Trophoblast cell (in vitro differentiated cells and primary cell): ENCODE measurements around the gene SUMO1.
A peak's percentile ranks its signal among the peaks of the same experiment; 100 is the strongest.

Experiments used
- DNase-seq, 2 donors: peaks; one replicate each; pipeline ENCODE4 v3.0.0-alpha.2; 2016
- H2AFZ ChIP-seq: 2 replicates; pipeline ENCODE4 v1.6.1; 2013; ENCODE audit warnings: low read length, moderate library complexity, mild to moderate bottlenecking; ENCODE audit not compliant: insufficient read depth, poor library complexity
- H2AK5ac ChIP-seq: 2 replicates; pipeline ENCODE4 v1.6.1; 2013; ENCODE audit warnings: mild to moderate bottlenecking, low read length
- H2BK120ac ChIP-seq: 2 replicates; pipeline ENCODE4 v1.6.1; 2013; ENCODE audit warnings: low read length, mild to moderate bottlenecking, moderate library complexity; ENCODE audit not compliant: insufficient read depth, poor library complexity
- H2BK12ac ChIP-seq: 2 replicates; pipeline ENCODE4 v1.6.1; 2013; ENCODE audit warnings: mild to moderate bottlenecking, low read length, moderate library complexity
- H2BK5ac ChIP-seq: 2 replicates; pipeline ENCODE4 v1.6.1; 2013; ENCODE audit warnings: low read length, low read depth, moderate library complexity, mild to moderate bottlenecking; ENCODE audit not compliant: poor library complexity
- H3K14ac ChIP-seq: 2 replicates; pipeline ENCODE4 v1.6.1; 2013; ENCODE audit warnings: mild to moderate bottlenecking, low read length
- H3K18ac ChIP-seq: 2 replicates; pipeline ENCODE4 v1.6.1; 2013; ENCODE audit warnings: mild to moderate bottlenecking, low read length
- H3K23ac ChIP-seq: 2 replicates; pipeline ENCODE4 v1.6.1; 2013; ENCODE audit warnings: low read length
- H3K27ac ChIP-seq: 2 replicates; pipeline ENCODE4 v1.5.1; 2013; ENCODE audit warnings: low read depth, mild to moderate bottlenecking, inconsistent platforms, low read length, moderate library complexity
- H3K27me3 ChIP-seq: 2 replicates; pipeline ENCODE4 v1.6.1; 2013; ENCODE audit warnings: inconsistent platforms, mild to moderate bottlenecking, low read length, moderate library complexity; ENCODE audit not compliant: insufficient read depth
- H3K36me3 ChIP-seq, 2 experiments: 1 replicate in 1 of 2; 2 replicates in 1 of 2; pipeline ENCODE4 v1.6.1; 2013; ENCODE audit warnings: low read length in 2 of 2, mild to moderate bottlenecking in 2 of 2, moderate library complexity in 1 of 2; ENCODE audit not compliant: insufficient read depth in 2 of 2, control insufficient read depth in 1 of 2
- H3K4ac ChIP-seq: 2 replicates; pipeline ENCODE4 v1.6.1; 2013; ENCODE audit warnings: low read depth, mild to moderate bottlenecking, low read length, moderate library complexity
- H3K4me1 ChIP-seq, 2 experiments: 1 replicate in 1 of 2; 2 replicates in 1 of 2; pipeline ENCODE4 v1.6.1; 2013; ENCODE audit warnings: low read length in 2 of 2, mild to moderate bottlenecking in 2 of 2, moderate library complexity in 1 of 2; ENCODE audit not compliant: insufficient read depth in 2 of 2, control insufficient read depth in 1 of 2
- H3K4me2 ChIP-seq: 2 replicates; pipeline ENCODE4 v1.6.1; 2013; ENCODE audit warnings: inconsistent platforms, mild to moderate bottlenecking, low read length, moderate library complexity
- H3K4me3 ChIP-seq: 2 replicates; pipeline ENCODE4 v1.5.1; 2013; ENCODE audit warnings: mild to moderate bottlenecking, low read depth, low read length, inconsistent platforms
- H3K79me1 ChIP-seq: one replicate; pipeline ENCODE4 v1.6.1; 2013; ENCODE audit warnings: low read length
- H3K79me2 ChIP-seq: 2 replicates; pipeline ENCODE4 v1.6.1; 2013; ENCODE audit warnings: low read length, mild to moderate bottlenecking; ENCODE audit not compliant: control insufficient read depth, insufficient read depth, poor library complexity
- H3K9ac ChIP-seq: 2 replicates; pipeline ENCODE4 v1.6.1; 2013; ENCODE audit warnings: mild to moderate bottlenecking, low read length
- H3K9me3 ChIP-seq: 2 replicates; pipeline ENCODE4 v1.6.1; 2013; ENCODE audit warnings: low read depth, mild to moderate bottlenecking, control low read depth, inconsistent platforms, low read length; ENCODE audit not compliant: insufficient read depth
- H4K12ac ChIP-seq: 2 replicates; pipeline ENCODE4 v1.6.1; 2013; ENCODE audit warnings: low read depth, mild to moderate bottlenecking, low read length, moderate library complexity
- H4K8ac ChIP-seq: 2 replicates; pipeline ENCODE4 v1.6.1; 2013; ENCODE audit warnings: low read depth, mild to moderate bottlenecking, low read length, moderate library complexity
- H4K91ac ChIP-seq: one replicate; pipeline ENCODE4 v1.6.1; 2013; ENCODE audit warnings: low read depth, mild to moderate bottlenecking, low read length, moderate library complexity
- WGBS: extraction: QIAGEN DNeasy Blood & Tissue Kit; methylation state at CpG from one replicate; pipeline ENCODE4 v1.1.7; 2013; ENCODE audit warnings: missing lambda C conversion rate; ENCODE audit not compliant: insufficient read length, insufficient coverage; ENCODE audit errors: extremely low coverage; 5-methylcytosine and 5-hydroxymethylcytosine counted together

Gene SUMO1

GRCh38 chr2:202265467-202266277 lies 27.3 kb upstream of the SUMO1 start, which contains the start of gene NOP58:
TSS of gene NOP58 (plus strand) at chr2:202265763. CDS start at chr2:202265942, 179 bp downstream.
- H3K79me1 ChIP-seq, result peaks cover 5% of the 10 kb centered on the region
- no peak within 1 kb of the TSS for H3K23ac ChIP-seq
- H3K27ac ChIP-seq, result peak within 1 kb of the TSS; percentile 85
- peak within 1 kb of the TSS; percentile 92 for H4K12ac ChIP-seq
- peak within 1 kb of the TSS; percentile 76 for H3K18ac ChIP-seq
- H3K4me3 ChIP-seq, result peak within 1 kb of the TSS; percentile 99
- H3K36me3 ChIP-seq, result peaks cover 0 to 2% of the 10 kb centered on the region in 2 experiments
- H3K9ac ChIP-seq, result peak within 1 kb of the TSS; percentile 100
- no CpG with 5 or more reads among the region's 54 CpGs for WGBS
- H2BK12ac ChIP-seq, result peak within 1 kb of the TSS; percentile 44
- peak within 1 kb of the TSS; percentile 78 for H2BK120ac ChIP-seq
- peak within 1 kb of the TSS; percentile 69 for H4K91ac ChIP-seq
- peak within 1 kb of the TSS; percentile 94 for H3K4me2 ChIP-seq
- H3K14ac ChIP-seq, result peak within 1 kb of the TSS; percentile 80
- H2AK5ac ChIP-seq, result peak within 1 kb of the TSS; percentile 56
- H3K9me3 ChIP-seq, result no peaks in the 10 kb centered on the region
- peak within 1 kb of the TSS; percentile 99 for H3K4ac ChIP-seq
- H2AFZ ChIP-seq, result peak within 1 kb of the TSS; percentile 77
- peak within 1 kb of the TSS; percentile 94 for H4K8ac ChIP-seq
- no peaks in the 10 kb centered on the region for H3K27me3 ChIP-seq
- H3K79me2 ChIP-seq, result peaks cover 24% of the 10 kb centered on the region
- peak within 1 kb of the TSS; percentile 81 for H2BK5ac ChIP-seq
- peak; percentile 96 to 99 for DNase-seq
- peaks cover 2 to 4% of the 10 kb centered on the region in 2 experiments for H3K4me1 ChIP-seq

GRCh38 chr2:202261531-202261930 lies 23.1 kb upstream of the SUMO1 start:
- Histone ChIP-seq H3K4me2 (no peak overlapping the region), H3K79me2 (peaks cover 8% of the 10 kb centered on the region), H3K18ac (no peak overlapping the region), H3K4ac (no peak overlapping the region), H3K9ac (no peak overlapping the region), H2AFZ (no peak overlapping the region), H3K27ac (no peak overlapping the region), H3K4me3 (no peak overlapping the region), H3K79me1 (peaks cover 5% of the 10 kb centered on the region), H3K27me3 (no peaks in the 10 kb centered on the region), H3K23ac (no peak overlapping the region), H4K8ac (no peak overlapping the region), H3K4me1 (peaks cover 2 to 3% of the 10 kb centered on the region in 2 experiments), H3K9me3 (no peaks in the 10 kb centered on the region), H2AK5ac (no peak overlapping the region), H3K36me3 (peaks cover 0 to 2% of the 10 kb centered on the region in 2 experiments), H2BK120ac (no peak overlapping the region), H4K12ac (no peak overlapping the region), H3K14ac (no peak overlapping the region), H2BK12ac (no peak overlapping the region), H2BK5ac (no peak overlapping the region), H4K91ac (no peak overlapping the region)
- DNase-seq, result peak in 1 of 2 donors; percentile 49
- no CpG with 5 or more reads among the region's 4 CpGs for WGBS

- no peak overlapping the region for H3K4me2 ChIP-seq
Measured at GRCh38 chr2:202251494-202251893, 13.1 kb upstream of the SUMO1 start.

GRCh38 chr2:202249521-202250253 lies 11.3 kb upstream of the SUMO1 start:
- Histone ChIP-seq H4K8ac (no peak overlapping the region), H4K12ac (no peak overlapping the region), H3K14ac (no peak overlapping the region), H4K91ac (no peak overlapping the region), H2BK12ac (no peak overlapping the region), H3K4me2 (peak overlapping the region; percentile 17), H3K4me3 (no peak overlapping the region), H2BK5ac (no peak overlapping the region), H3K18ac (no peak overlapping the region), H3K79me1 (no peaks in the 10 kb centered on the region), H3K4ac (no peak overlapping the region), H2AFZ (peak overlapping the region; percentile 75), H3K79me2 (no peaks in the 10 kb centered on the region), H3K36me3 (no peaks in the 10 kb centered on the region), H3K9ac (no peak overlapping the region), H3K4me1 (no peaks in the 10 kb centered on the region), H3K27me3 (no peaks in the 10 kb centered on the region), H3K9me3 (no peaks in the 10 kb centered on the region), H3K23ac (no peak overlapping the region), H3K27ac (no peak overlapping the region), H2BK120ac (no peak overlapping the region), H2AK5ac (no peak overlapping the region)
- no CpG with 5 or more reads among the region's 10 CpGs for WGBS
- DNase-seq, result peak; percentile 19 to 60

More at GRCh38 chr2:202251494-202251893, 13.1 kb upstream of the SUMO1 start:
- Histone ChIP-seq H3K36me3 (no peaks in the 10 kb centered on the region), H2BK12ac (no peak overlapping the region), H3K9ac (no peak overlapping the region), H3K27me3 (no peaks in the 10 kb centered on the region), H3K18ac (no peak overlapping the region), H3K27ac (no peak overlapping the region), H3K4ac (no peak overlapping the region), H2AK5ac (no peak overlapping the region), H2BK120ac (no peak overlapping the region), H2AFZ (no peak overlapping the region), H4K8ac (no peak overlapping the region), H3K14ac (no peak overlapping the region), H3K4me3 (no peak overlapping the region), H3K9me3 (no peaks in the 10 kb centered on the region), H3K79me1 (no peaks in the 10 kb centered on the region), H3K79me2 (no peaks in the 10 kb centered on the region), H3K23ac (no peak overlapping the region), H4K12ac (no peak overlapping the region), H3K4me1 (no peaks in the 10 kb centered on the region), H4K91ac (no peak overlapping the region), H2BK5ac (no peak overlapping the region)
- DNase-seq, result no peak
- WGBS, result no CpG with 5 or more reads among the region's 5 CpGs
